HG03103 (cell line): Measurements from ENCODE around the gene ARL5C.
"Not testable (repeated sequence)": the region's sequence is repeated elsewhere in the genome, so short reads cannot be mapped to it uniquely, and the experiment has no call there.

Experiments used
- ATAC-seq: cut with Tn5 transposase; IDR thresholded peaks from one replicate; pipeline ENCODE4 v1.9.1; 2021; ENCODE audit warnings: low read depth; ENCODE audit not compliant: unreplicated experiment

ARL5C gene

DNA sequence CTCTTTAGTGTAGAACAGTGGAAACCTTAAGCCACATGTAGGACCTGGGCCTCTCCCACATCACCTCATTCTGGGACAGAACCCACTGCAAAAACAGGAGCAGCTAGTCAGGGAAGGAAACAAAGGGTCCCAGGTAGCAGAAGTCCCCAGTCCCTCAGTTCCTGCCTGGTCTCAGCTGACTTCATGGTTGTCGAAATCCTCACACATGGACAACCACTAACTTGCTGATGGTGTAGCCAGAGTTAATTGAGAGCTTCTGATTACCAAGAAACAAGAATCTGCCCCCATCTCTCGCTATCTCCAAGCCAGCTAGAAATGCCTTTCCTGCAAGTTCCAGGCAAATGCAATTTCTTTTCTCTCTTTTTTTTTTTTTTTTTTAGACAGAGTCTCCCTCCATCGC is 3.6 kb upstream of the ARL5C start:
- no peak for ATAC-seq

DNA sequence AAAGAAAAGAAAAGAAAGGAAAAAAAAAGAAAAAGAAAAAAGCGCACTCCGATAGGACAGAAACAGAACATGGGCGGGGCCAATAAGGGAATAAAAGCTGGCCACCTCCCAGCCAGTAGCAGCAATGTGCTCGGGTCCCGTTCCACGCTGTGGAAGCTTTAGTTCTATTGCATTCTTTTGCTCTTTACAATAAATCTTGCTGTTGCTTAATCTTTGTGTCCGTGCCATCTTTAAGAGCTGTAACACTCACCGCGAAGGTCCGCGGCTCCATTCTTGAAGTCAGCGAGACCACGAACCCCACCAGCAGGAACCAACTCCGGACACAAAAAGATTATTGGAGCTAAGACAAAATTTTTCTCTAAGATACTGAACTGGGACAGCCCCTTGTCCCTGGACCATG is 3.1 kb upstream of the ARL5C start:
- ATAC-seq: no peak

DNA sequence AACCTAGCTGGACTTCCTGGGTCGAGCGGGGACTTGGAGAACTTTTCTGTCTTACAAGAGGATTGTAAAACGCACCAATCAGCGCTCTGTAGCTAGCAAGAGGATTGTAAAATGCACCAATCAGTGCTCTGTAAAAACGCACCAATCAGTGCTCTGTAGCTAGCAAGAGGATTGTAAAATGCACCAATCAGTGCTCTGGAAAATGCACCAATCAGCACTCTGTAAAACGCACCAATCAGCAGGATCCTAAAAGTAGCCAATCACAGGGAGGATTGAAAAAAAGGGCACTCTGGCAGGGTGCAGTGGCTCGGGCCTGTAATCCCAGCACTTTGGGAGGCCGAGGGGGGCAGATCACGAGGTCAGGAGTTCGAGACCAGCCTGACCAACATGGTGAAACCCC is 2.5 kb upstream of the ARL5C start:
- ATAC-seq: not testable (repeated sequence)

DNA sequence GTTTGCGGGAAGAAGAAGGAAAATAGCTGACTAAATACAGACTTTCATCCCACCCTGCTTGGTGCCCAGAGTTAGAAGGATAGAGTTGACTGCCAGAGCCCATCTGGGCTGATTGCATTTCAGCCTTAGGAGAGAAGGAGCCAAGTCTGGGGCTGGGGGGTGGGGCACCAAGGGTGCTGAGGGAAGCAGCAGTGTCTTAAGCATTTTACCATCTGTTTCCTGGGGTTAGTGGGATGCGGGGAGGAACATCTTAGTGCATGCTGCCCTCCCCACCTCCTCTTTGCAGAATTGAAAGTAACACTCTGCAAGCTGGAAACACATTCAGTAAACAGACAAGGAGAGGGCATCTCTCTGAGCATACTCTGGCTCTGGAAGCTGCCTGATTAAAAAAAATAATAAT is 1.5 kb upstream of the ARL5C start:
- ATAC-seq: no peak

- ATAC-seq: no peak
Observed at GRCh38 chr17:39166437-39167335, 725 bp upstream of the ARL5C start.

DNA sequence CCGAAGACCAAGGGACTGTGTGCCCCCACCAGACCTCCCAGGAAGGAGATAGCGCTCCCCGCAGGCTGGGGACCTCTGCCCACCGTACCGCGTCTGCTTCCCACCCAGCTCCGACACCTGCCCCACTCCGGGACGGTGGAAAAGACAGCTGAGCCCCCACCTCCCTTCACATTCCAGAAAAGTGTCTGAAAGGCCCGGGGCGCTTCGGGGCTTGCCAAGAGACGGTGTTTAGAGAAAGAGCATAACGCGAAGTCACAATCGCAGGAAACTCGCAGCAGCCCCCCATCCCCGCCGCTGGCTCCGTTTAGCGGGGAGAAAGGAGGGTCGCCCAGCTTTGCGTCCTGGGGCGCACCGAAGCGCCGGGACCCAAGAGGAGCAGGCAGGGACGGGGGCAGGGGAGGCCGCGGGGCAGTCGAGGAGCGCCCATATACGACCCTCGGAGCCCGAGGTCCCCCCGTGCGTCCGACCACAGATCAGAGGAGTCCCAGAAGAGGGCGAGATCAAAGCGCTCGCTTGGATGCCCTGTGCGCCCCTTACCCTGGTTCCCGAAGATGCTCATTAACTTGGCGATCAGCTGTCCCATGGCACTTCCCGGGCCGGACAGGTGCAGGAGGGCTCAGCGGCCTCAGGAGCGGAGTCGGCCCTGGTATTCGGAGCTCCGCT is 652 bp downstream of the ARL5C start:
- no peak for ATAC-seq

DNA sequence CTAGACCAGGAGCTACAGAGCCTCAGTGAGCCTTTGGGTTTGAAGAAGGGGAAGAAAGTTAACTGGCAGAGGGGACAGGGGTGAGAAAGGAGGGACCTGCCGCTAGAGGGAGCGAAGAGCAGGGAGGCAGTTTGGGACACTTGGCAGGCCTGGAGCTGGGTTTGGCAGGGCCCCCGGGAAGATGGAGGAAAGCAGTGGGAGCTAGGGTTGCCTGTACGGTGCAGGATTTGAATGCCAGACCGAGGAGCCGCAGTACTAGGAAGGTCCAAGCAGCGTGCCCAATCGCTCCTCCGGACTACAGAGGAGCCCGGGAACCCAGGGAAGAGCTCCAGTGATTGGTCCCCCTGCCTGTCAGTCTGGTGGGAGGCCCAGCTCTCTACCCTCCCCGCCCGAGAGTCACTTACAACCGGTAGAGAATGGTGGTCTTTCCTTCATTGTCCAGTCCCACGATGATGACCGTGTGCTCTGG is 1.3 kb downstream of the ARL5C start:
- ATAC-seq: no peak

GRCh38 chr17:39161962-39162361 is 4.0 kb downstream of the ARL5C start:
- no peak for ATAC-seq

GRCh38 chr17:39158623-39159022 is 7.3 kb downstream of the ARL5C start:
- no peak for ATAC-seq

- no peak for ATAC-seq
Observed at GRCh38 chr17:39156491-39156890, 9.5 kb downstream of the ARL5C start.

DNA sequence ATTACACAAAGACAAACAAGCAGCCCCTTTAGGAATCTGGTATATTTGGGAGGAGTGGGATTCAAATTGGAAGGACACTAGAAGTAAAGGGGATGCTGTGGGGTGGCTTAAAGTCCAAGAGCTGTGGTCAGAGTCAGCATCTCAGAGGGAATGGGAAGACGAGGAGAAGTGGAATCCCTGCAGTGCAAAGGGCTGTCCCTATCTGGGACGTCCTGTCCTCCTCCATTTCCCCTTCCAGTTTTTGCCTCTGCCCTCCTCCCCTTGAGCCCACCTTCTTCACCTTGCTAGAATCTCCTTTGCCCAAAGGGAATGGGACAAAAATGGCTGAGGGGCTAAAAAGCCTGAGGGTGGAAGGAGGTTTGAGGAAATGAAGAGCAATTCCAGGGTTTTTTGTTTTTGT is 10.3 kb downstream of the ARL5C start:
- no peak for ATAC-seq

- no peak for ATAC-seq
Observed at GRCh38 chr17:39153599-39154051, 12.3 kb downstream of the ARL5C start.

DNA sequence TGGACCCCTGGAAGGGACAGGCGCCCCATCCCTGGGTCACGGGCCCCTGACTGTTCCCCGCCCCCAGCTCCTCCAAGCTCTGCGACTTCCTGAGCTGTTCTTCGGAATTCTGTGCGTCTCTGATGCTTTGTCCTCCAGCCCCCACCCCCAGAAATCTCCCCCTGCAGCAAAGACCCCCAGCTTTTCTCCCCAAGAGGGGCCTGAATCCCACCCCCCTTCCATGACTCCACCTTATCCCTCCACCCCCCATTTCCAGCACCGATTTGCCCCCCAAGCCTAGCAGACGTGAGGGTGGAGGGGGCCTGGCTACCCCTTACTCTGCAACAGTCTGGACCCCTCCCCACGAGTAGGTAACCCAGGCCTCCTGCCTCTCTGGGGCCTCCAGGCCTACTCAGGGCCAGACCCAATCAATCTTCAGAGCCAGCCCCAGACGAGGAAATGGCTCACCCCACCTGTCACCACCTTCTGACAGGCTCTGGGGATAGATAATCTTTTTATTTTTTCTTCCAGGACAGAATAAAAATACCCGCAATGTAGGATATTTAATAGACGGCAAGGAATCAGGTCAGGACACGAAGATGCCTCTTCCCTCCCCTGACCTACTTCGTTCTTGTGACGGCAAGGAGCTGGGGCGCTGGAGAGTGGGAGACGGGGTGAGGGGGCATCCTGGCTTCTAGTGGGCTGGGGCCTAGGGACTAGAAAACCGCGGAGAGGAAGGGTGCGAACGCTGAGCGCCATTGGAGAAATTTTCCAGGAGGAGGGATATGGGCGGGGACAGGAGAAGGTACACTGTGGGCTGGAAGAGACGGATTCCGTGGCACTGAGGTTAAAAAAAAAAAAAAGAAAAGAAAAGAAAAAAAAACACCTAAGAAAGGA is 13.8 kb downstream of the ARL5C start:
- ATAC-seq: no peak

- ATAC-seq: no peak
Observed at GRCh38 chr17:39151150-39151942, 14.6 kb downstream of the ARL5C start, which contains the start of gene PLXDC1. Gene PLXDC1, minus strand, starts transcription at chr17:39151637. Its CDS starts 200 bp downstream, at chr17:39151437.

GRCh38 chr17:39150795-39151149 is 15.2 kb downstream of the ARL5C start:
- ATAC-seq: no peak

GRCh38 chr17:39150104-39150634 is 15.8 kb downstream of the ARL5C start:
- ATAC-seq: no peak

DNA sequence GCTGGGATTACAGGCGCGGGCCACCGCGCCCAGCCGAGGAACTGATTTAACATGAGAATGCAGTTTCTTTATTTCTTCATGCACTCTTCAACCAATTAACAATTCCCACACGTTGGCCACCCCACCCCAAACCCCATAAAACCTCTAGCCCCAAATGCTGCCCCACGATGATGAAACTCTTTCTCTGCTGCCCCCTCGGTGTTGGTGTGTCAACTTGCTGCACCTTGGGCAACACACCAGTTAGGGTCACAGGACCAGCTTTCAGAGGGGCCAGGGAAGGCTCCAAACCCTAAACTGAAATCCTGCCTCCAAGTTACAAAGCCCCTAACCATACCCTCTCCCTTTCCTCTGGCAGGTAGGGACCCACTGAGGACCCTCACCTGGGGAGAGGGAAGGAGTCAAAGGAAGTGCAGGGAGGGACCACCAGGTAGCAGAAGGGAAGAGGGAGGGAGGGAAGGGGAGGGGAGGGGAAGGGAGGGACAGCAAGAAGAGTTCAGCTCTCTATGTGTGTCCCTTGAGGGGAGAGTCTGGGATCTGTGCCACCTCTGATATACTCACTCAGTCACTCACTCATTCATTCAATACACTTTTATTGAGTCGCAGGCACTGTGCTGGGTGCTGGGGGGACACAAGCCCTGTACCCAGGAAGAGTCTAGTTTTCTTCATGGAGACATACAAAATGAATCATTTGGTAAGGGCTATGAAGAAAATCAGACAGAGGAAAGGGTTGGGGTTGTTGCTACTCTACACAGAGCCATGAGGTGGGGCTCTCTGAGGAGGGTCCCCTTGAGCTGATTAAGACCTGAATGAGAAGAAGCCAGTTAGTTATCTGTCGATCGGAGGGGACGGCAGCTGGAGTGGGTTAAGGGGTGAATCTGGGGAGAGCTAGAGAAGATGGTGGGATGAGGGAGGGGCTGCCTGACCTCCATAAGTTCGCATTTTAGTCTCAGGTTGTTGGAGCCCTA is 18.5 kb downstream of the ARL5C start:
- no peak for ATAC-seq

DNA sequence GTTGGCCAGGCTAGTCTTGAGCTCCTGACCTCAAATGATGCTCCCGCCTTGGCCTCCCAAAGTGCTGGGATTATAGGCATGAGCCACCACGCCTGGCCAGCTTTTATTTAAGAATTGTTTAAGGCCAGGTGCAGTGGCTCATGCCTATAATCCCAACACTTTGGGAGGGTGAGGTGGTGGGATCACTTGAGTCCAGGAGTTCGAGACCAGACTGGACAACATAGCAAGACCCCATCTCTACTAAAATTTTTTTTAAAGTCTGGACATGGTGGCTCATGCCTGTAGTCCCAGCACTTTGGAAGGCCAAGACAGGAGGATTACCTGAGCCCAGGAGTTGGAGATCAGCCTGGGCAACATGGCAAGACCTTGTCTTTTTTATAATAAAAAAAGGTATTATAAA is 19.7 kb downstream of the ARL5C start:
- no peak for ATAC-seq

DNA sequence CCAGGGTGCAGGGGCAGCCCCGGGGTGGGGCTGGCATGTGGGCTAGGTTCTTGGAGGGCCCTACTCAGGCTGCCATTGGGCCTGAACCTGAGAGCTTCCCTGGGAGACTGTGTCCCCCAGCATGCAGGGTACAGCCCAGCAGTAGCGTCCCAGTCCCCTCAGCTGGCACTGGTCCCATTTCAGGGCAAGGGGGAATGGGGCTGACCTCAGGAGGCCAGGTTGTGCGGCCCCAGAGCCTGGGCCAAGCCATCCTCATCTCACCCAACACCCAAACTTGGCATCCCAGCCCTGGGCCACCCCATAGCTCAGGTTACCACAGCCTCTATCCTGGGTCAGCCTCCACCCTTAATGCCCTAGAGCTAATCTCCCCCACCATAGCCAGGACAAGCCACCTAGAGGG is 20.8 kb downstream of the ARL5C start:
- no peak for ATAC-seq
